CD14-positive monocyte (primary cell): ENCODE data around the gene CRTC2. TPM values are rescaled to one million over a fixed set of nuclear protein-coding genes. Genes with fewer than 3 reads are reported as not detected.

ENCODE experiments used
- DNase-seq, 3 donors: peaks; one replicate each; pipeline ENCODE4 v3.0.0-alpha.2; 2011 to 2022
- H2AFZ ChIP-seq: 2 replicates; pipeline ENCODE4 v1.6.0; 2012; ENCODE audit warnings: mild to moderate bottlenecking, low read depth, low read length, inconsistent platforms; ENCODE audit not compliant: insufficient read depth, poor library complexity, severe bottlenecking
- H3K27ac ChIP-seq, 2 donors: 1 replicate in 1 of 2; 2 replicates in 1 of 2; pipeline ENCODE4 v1.5.1; 2012 to 2013; ENCODE audit warnings: low read length in 2 of 2, control low read depth in 1 of 2, inconsistent platforms in 1 of 2, low read depth in 1 of 2, mild to moderate bottlenecking in 1 of 2
- H3K27me3 ChIP-seq, 2 donors: one replicate each; pipeline versions ENCODE4 v1.6.0 to v1.6.1; 2011 to 2013; ENCODE audit warnings: low read length in 2 of 2; ENCODE audit not compliant: control insufficient read depth in 2 of 2, insufficient read depth in 2 of 2
- H3K36me3 ChIP-seq, 2 donors: replicated peaks in 1 of 2; 1 replicate in 1 of 2; 2 replicates in 1 of 2; pipeline versions ENCODE4 v1.5.1 to v1.6.1; 2012 to 2013; ENCODE audit warnings: low read length in 2 of 2, control low read depth in 1 of 2, inconsistent platforms in 1 of 2, mild to moderate bottlenecking in 1 of 2; ENCODE audit not compliant: insufficient read depth in 2 of 2, control insufficient read depth in 1 of 2
- H3K4me1 ChIP-seq, 2 donors: 1 replicate in 1 of 2; 2 replicates in 1 of 2; pipeline versions ENCODE4 v1.5.1 to v1.6.1; 2012 to 2013; ENCODE audit warnings: low read length in 2 of 2, control low read depth in 1 of 2, inconsistent platforms in 1 of 2, mild to moderate bottlenecking in 1 of 2, moderate library complexity in 1 of 2; ENCODE audit not compliant: insufficient read depth in 2 of 2, control insufficient read depth in 1 of 2
- H3K4me2 ChIP-seq: replicated peaks from 2 replicates; pipeline ENCODE3; 2012; ENCODE audit warnings: low read length, moderate library complexity, mild to moderate bottlenecking; ENCODE audit not compliant: poor library complexity, severe bottlenecking; ENCODE audit errors: extremely low read depth
- H3K4me3 ChIP-seq, 3 experiments: fragments of 200-600 bp in 1 of 3; sonication (generic) in 1 of 3; replicated peaks in 1 of 3; 1 replicate in 2 of 3; 2 replicates in 1 of 3; pipeline ENCODE4 v1.5.1; 2011 to 2013; ENCODE audit warnings: low read length in 3 of 3, mild to moderate bottlenecking in 3 of 3, control low read depth in 2 of 3, low read depth in 2 of 3, inconsistent platforms in 1 of 3, moderate library complexity in 1 of 3
- H3K79me2 ChIP-seq: 2 replicates; pipeline ENCODE4 v1.6.0; 2012; ENCODE audit warnings: mild to moderate bottlenecking, control low read depth, inconsistent platforms, low read length, moderate library complexity; ENCODE audit not compliant: insufficient read depth
- H3K9ac ChIP-seq: 2 replicates; pipeline ENCODE4 v1.6.0; 2017; ENCODE audit warnings: low read length, mild to moderate bottlenecking; ENCODE audit not compliant: insufficient read depth, poor library complexity, severe bottlenecking
- H3K9me3 ChIP-seq, 2 donors: replicated peaks in 1 of 2; 1 replicate in 1 of 2; 2 replicates in 1 of 2; pipeline versions ENCODE4 v1.5.1 to v1.6.1; 2012 to 2013; ENCODE audit warnings: low read length in 2 of 2, control low read depth in 1 of 2; ENCODE audit not compliant: control insufficient read depth in 1 of 2, insufficient read depth in 1 of 2
- H4K20me1 ChIP-seq: 2 replicates; pipeline ENCODE4 v1.6.0; 2012; ENCODE audit warnings: mild to moderate bottlenecking, low read length, control low read depth, moderate library complexity; ENCODE audit not compliant: insufficient read depth
- H3K27ac Mint-ChIP-seq, 7 donors: one replicate each; pipeline ENCODE4 v1.8.0; 2020; ENCODE audit warnings: mild to moderate bottlenecking in 7 of 7, mixed read lengths in 7 of 7, moderate library complexity in 6 of 7, inconsistent platforms in 2 of 7
- H3K27me3 Mint-ChIP-seq, 3 donors: one replicate each; pipeline ENCODE4 v1.8.0; 2021 to 2022; ENCODE audit warnings: low read depth in 3 of 3, mild to moderate bottlenecking in 3 of 3, mixed read lengths in 3 of 3, moderate library complexity in 3 of 3, inconsistent platforms in 1 of 3
- H3K36me3 Mint-ChIP-seq, 2 donors: one replicate each; pipeline ENCODE4 v1.8.0; 2020; ENCODE audit warnings: mixed read lengths in 2 of 2, inconsistent platforms in 1 of 2, mild to moderate bottlenecking in 1 of 2
- H3K4me1 Mint-ChIP-seq: one replicate; pipeline ENCODE4 v1.8.0; 2020; ENCODE audit warnings: mild to moderate bottlenecking, mixed read lengths
- H3K4me3 Mint-ChIP-seq, 2 donors: one replicate each; pipeline ENCODE4 v1.8.0; 2020; ENCODE audit warnings: mild to moderate bottlenecking in 2 of 2, mixed read lengths in 2 of 2, moderate library complexity in 1 of 2
- H3K9me3 Mint-ChIP-seq, 7 donors: one replicate each; pipeline ENCODE4 v1.8.0; 2020 to 2022; ENCODE audit warnings: mixed read lengths in 7 of 7, mild to moderate bottlenecking in 6 of 7, moderate library complexity in 6 of 7, inconsistent platforms in 2 of 7
- CTCF ChIP-seq: fragments of 200-600 bp; IDR thresholded peaks from one replicate; pipeline ENCODE4 v1.8.0; 2022; ENCODE audit warnings: antibody characterized with exemption, mild to moderate bottlenecking
- WGBS: methylation state at CpG from one replicate; pipeline ENCODE4 v1.1.5; 2013; ENCODE audit warnings: missing lambda C conversion rate; ENCODE audit not compliant: insufficient coverage; 5-methylcytosine and 5-hydroxymethylcytosine counted together
- intact Hi-C, 2 donors: fragments of 100-400 bp; cut with micrococcal nuclease; formaldehyde crosslinking; loops; one replicate each; pipeline versions ENCODE4 v1.15.0 to v1.15.1; 2023
- polyA plus RNA-seq, 3 donors: library from polyadenylated mRNA; depleted of rRNA in 1 of 3; unstranded in 2 of 3; stranded (reverse) in 1 of 3; fragments of 300-500 nt in 2 of 3; fragments of >200 nt in 1 of 3; fragmentation: Illumina TruSeq in 2 of 3; gene quantifications; 1 replicate in 2 of 3; 2 replicates in 1 of 3; pipeline ENCODE4 v1.2.3, GENCODE V29; 2012 to 2021

CRTC2 gene
- polyA plus RNA-seq, 3 donors, result 13.7 to 86.0 (median 21.2) TPM

- Mint-ChIP-seq H3K36me3 (peaks cover 86 to 96% of the 10 kb centered on the region in 2 donors), H3K27ac (peak overlapping the region in 5 of 7 donors; percentile 59 to 90 (median 61)), H3K27me3 (no peaks in the 10 kb centered on the region), H3K4me1 (peaks cover 25% of the 10 kb centered on the region), H3K9me3 (no peaks in the 10 kb centered on the region), H3K4me3 (no peak overlapping the region)
- no peak for DNase-seq
- no peak overlapping the region for H3K4me2 ChIP-seq
- H3K27me3 ChIP-seq, result no peaks in the 10 kb centered on the region
- intact Hi-C loops, result no loop called here
- no CpG with 5 or more reads among the region's 3 CpGs for WGBS
- peaks cover 81% of the 10 kb centered on the region for H4K20me1 ChIP-seq
- H3K36me3 ChIP-seq, result peaks cover 91 to 96% of the 10 kb centered on the region in 2 donors
- TF ChIP-seq CTCF, result no peak
- H3K9me3 ChIP-seq, result no peaks in the 10 kb centered on the region
- H3K4me1 ChIP-seq, result peaks cover 15 to 31% of the 10 kb centered on the region in 2 donors
- H3K79me2 ChIP-seq, result peaks cover 77% of the 10 kb centered on the region
- no peak overlapping the region for H2AFZ ChIP-seq
- H3K4me3 ChIP-seq, result no peak overlapping the region
- no peak overlapping the region for H3K9ac ChIP-seq
- H3K27ac ChIP-seq, result peak overlapping the region in 1 of 2 donors; percentile 71
Measured at GRCh38 chr1:153938996-153939395, 19.4 kb downstream of the CRTC2 start.

- H3K9me3 Mint-ChIP-seq, result no peaks in the 10 kb centered on the region
- Histone ChIP-seq H3K9ac (no peak overlapping the region), H2AFZ (no peak overlapping the region), H3K9me3 (no peaks in the 10 kb centered on the region), H3K27ac (peak overlapping the region in 1 of 2 donors; percentile 45), H3K4me3 (no peak overlapping the region), H3K4me2 (no peak overlapping the region), H3K79me2 (peaks cover 60% of the 10 kb centered on the region), H3K36me3 (peaks cover 94 to 99% of the 10 kb centered on the region in 2 donors), H3K27me3 (no peaks in the 10 kb centered on the region), H3K4me1 (peaks cover 0 to 15% of the 10 kb centered on the region in 2 donors), H4K20me1 (peaks cover 91% of the 10 kb centered on the region)
- intact Hi-C loops, result no loop called here
- DNase-seq, result no peak
- peaks cover 10% of the 10 kb centered on the region for H3K4me1 Mint-ChIP-seq
- TF ChIP-seq CTCF, result no peak
- peak overlapping the region in 2 of 7 donors; percentile 20 to 72 for H3K27ac Mint-ChIP-seq
- H3K36me3 Mint-ChIP-seq, result peaks cover 86 to 98% of the 10 kb centered on the region in 2 donors
- peaks cover 0 to 2% (median 0%) of the 10 kb centered on the region in 3 donors for H3K27me3 Mint-ChIP-seq
- H3K4me3 Mint-ChIP-seq, result no peak overlapping the region
- 99% methylated on average over 10 of the region's 10 CpGs for WGBS
Measured at GRCh38 chr1:153937331-153937730, 21.1 kb downstream of the CRTC2 start.
